NK-92 treated with Interleukin-12 subunit alpha and Interleukin-12 subunit beta, amount 100 ng/mL, for 24 hours (cell line): ENCODE data around the gene PDXP.
"Not testable (repeated sequence)": the region's sequence is repeated elsewhere in the genome, so short reads cannot be mapped to it uniquely, and the experiment has no call there.

ENCODE experiments used
- DNase-seq: peaks from one replicate; lab custom pipeline; 2025; lab: John Stamatoyannopoulos, UW

Gene PDXP

GRCh38 chr22:37674951-37675929 is 16.7 kb downstream of the PDXP start, which contains the start of gene LGALS1:
Gene LGALS1, plus strand, starts transcription at chr22:37675636. Its CDS starts 67 bp downstream, at chr22:37675703.
- peak; percentile 87 for DNase-seq

- peak; percentile 57 for DNase-seq
These were observed 17.6 kb downstream of the PDXP start for GRCh38 chr22:37675930-37676735.

- DNase-seq: peak; percentile 90
These were observed 18.4 kb downstream of the PDXP start for GRCh38 chr22:37676736-37677492.

- no peak for DNase-seq
These were observed 19.0 kb downstream of the PDXP start for GRCh38 chr22:37677493-37677974.

GRCh38 chr22:37678372-37678771 is 19.8 kb downstream of the PDXP start:
- no peak for DNase-seq

- DNase-seq: no peak
These were observed 21.1 kb downstream of the PDXP start for GRCh38 chr22:37679670-37680069.

- no peak for DNase-seq
These were observed 21.8 kb downstream of the PDXP start for GRCh38 chr22:37680191-37680851.

- DNase-seq: no peak
These were observed 22.5 kb downstream of the PDXP start for GRCh38 chr22:37681001-37681424.

GRCh38 chr22:37681556-37682049 is 23.1 kb downstream of the PDXP start:
- DNase-seq: peak; percentile 60

GRCh38 chr22:37684803-37685615 is 26.5 kb downstream of the PDXP start:
- DNase-seq: no peak

- DNase-seq: peak; percentile 45
These were observed 27.8 kb downstream of the PDXP start, which contains the start of gene NOL12 for GRCh38 chr22:37686002-37686982. Gene NOL12, plus strand, starts transcription at chr22:37686343. Its CDS starts 50 bp downstream, at chr22:37686393.

- no peak for DNase-seq
These were observed 31.9 kb downstream of the PDXP start for GRCh38 chr22:37690407-37690806.

GRCh38 chr22:37690901-37691504 is 32.5 kb downstream of the PDXP start:
- DNase-seq: no peak

- no peak for DNase-seq
These were observed 34.2 kb downstream of the PDXP start for GRCh38 chr22:37692627-37693285.

GRCh38 chr22:37694131-37694530 is 35.6 kb downstream of the PDXP start:
- not testable (repeated sequence) for DNase-seq

GRCh38 chr22:37696260-37696656 is 37.7 kb downstream of the PDXP start:
- DNase-seq: not testable (repeated sequence)

GRCh38 chr22:37696657-37697537 is 38.4 kb downstream of the PDXP start, which contains the start of gene TRIOBP:
Gene TRIOBP, plus strand, starts transcription at chr22:37697048. Its CDS starts 4,318 bp downstream, at chr22:37701366.
- DNase-seq: no peak
